IMR-90 (cell line): ENCODE data around the gene SLC34A3. TPM values are rescaled to one million over a fixed set of nuclear protein-coding genes. Genes with fewer than 3 reads are reported as not detected.

Experiments used
- ATAC-seq: fragments of 200-7000 bp; cut with Tn5 transposase; 2 replicates; pipeline ENCODE4 v1.9.1; 2020; ENCODE audit warnings: low read depth, mild to moderate bottlenecking, moderate library complexity
- BruUV-seq: library from RNA; stranded (reverse); fragments of 400-500 nt; replicated peaks from 2 replicates; lab custom pipeline; 2021; lab: Mats Ljungman, UMichigan
- CTCF ChIA-PET: fragments of 300-600 bp; formaldehyde crosslinking; extraction: SDS; loops from one replicate; lab custom pipeline; 2021; ENCODE audit warnings: antibody characterized with exemption; lab: Yijun Ruan, JAX
- POLR2A ChIA-PET: fragments of 300-600 bp; sonication (Branson Sonifier 250); formaldehyde crosslinking; loops from one replicate; lab custom pipeline; 2022; ENCODE audit warnings: antibody characterized with exemption; ENCODE audit not compliant: unreplicated experiment; lab: Charles Lee
- DNase-seq: peaks from one replicate; pipeline ENCODE4 v3.0.0; 2013
- H2AFZ ChIP-seq: replicated peaks from 2 replicates; pipeline ENCODE3; 2013; ENCODE audit warnings: low read length, mild to moderate bottlenecking; ENCODE audit not compliant: poor library complexity
- H2AK5ac ChIP-seq: 2 replicates; pipeline ENCODE4 v1.6.1; 2013; ENCODE audit warnings: low read depth, low read length, inconsistent platforms
- H2AK9ac ChIP-seq: replicated peaks from 2 replicates; pipeline ENCODE3; 2013; ENCODE audit warnings: mild to moderate bottlenecking, low read depth, low read length, moderate library complexity; ENCODE audit not compliant: poor library complexity
- H2BK120ac ChIP-seq: 2 replicates; pipeline ENCODE4 v1.6.1; 2013; ENCODE audit warnings: low read depth, low read length, inconsistent platforms
- H2BK15ac ChIP-seq: 3 replicates; pipeline ENCODE4 v1.6.1; 2013; ENCODE audit warnings: low read depth, low read length, inconsistent platforms
- H2BK20ac ChIP-seq: 2 replicates; pipeline ENCODE4 v1.6.1; 2013; ENCODE audit warnings: low read depth, mild to moderate bottlenecking, inconsistent platforms, low read length, moderate library complexity
- H2BK5ac ChIP-seq: 2 replicates; pipeline ENCODE4 v1.6.1; 2013; ENCODE audit warnings: mild to moderate bottlenecking, low read depth, low read length, inconsistent platforms; ENCODE audit not compliant: poor library complexity, severe bottlenecking
- H3K14ac ChIP-seq: replicated peaks from 2 replicates; pipeline ENCODE4 v1.6.1; 2013; ENCODE audit warnings: low read depth, low read length, inconsistent platforms
- H3K18ac ChIP-seq: 2 replicates; pipeline ENCODE4 v1.6.1; 2013; ENCODE audit warnings: low read depth, low read length, control low read depth
- H3K23ac ChIP-seq: 2 replicates; pipeline ENCODE4 v1.6.1; 2013; ENCODE audit warnings: low read depth, low read length, inconsistent platforms
- H3K27ac ChIP-seq: 2 replicates; pipeline ENCODE4 v1.5.1; 2013; ENCODE audit warnings: mild to moderate bottlenecking, control low read depth, low read length; ENCODE audit not compliant: insufficient read depth
- H3K27me3 ChIP-seq: 2 replicates; pipeline ENCODE4 v1.6.1; 2013; ENCODE audit warnings: low read length; ENCODE audit not compliant: control insufficient read depth, insufficient read depth
- H3K36me3 ChIP-seq: 2 replicates; pipeline ENCODE4 v1.6.1; 2013; ENCODE audit warnings: low read length, mixed read lengths; ENCODE audit not compliant: control insufficient read depth, insufficient read depth
- H3K4ac ChIP-seq: 2 replicates; pipeline ENCODE4 v1.6.1; 2013; ENCODE audit warnings: low read depth, low read length, inconsistent platforms
- H3K4me1 ChIP-seq: 2 replicates; pipeline ENCODE4 v1.6.1; 2013; ENCODE audit warnings: low read length, mixed read lengths; ENCODE audit not compliant: control insufficient read depth, insufficient read depth
- H3K4me2 ChIP-seq: 2 replicates; pipeline ENCODE4 v1.6.1; 2013; ENCODE audit warnings: low read depth, mild to moderate bottlenecking, control low read depth, low read length, moderate library complexity
- H3K4me3 ChIP-seq: 2 replicates; pipeline ENCODE4 v1.5.1; 2013; ENCODE audit warnings: low read depth, mild to moderate bottlenecking, control low read depth, low read length, moderate library complexity; ENCODE audit not compliant: insufficient read depth
- H3K56ac ChIP-seq: 2 replicates; pipeline ENCODE4 v1.6.1; 2013; ENCODE audit warnings: low read length, inconsistent platforms; ENCODE audit not compliant: insufficient read depth; ENCODE audit errors: extremely low read depth
- H3K79me1 ChIP-seq, 2 experiments: 2 replicates each; pipeline ENCODE4 v1.6.1; 2013; ENCODE audit warnings: low read length in 2 of 2, inconsistent platforms in 1 of 2, low read depth in 1 of 2
- H3K9ac ChIP-seq: 2 replicates; pipeline ENCODE4 v1.6.1; 2013; ENCODE audit warnings: low read depth, low read length, control low read depth
- H3K9me1 ChIP-seq: 2 replicates; pipeline ENCODE4 v1.6.1; 2013; ENCODE audit warnings: low read length, inconsistent platforms; ENCODE audit not compliant: insufficient read depth
- H3K9me3 ChIP-seq: 2 replicates; pipeline ENCODE4 v1.6.1; 2013; ENCODE audit warnings: low read length; ENCODE audit not compliant: control insufficient read depth, insufficient read depth
- H4K20me1 ChIP-seq: 2 replicates; pipeline ENCODE4 v1.6.1; 2013; ENCODE audit warnings: low read length, inconsistent platforms; ENCODE audit not compliant: insufficient read depth
- H4K5ac ChIP-seq: 2 replicates; pipeline ENCODE4 v1.6.1; 2013; ENCODE audit warnings: mild to moderate bottlenecking, low read depth, low read length, control low read depth
- H4K8ac ChIP-seq, 2 experiments: 2 replicates each; pipeline ENCODE4 v1.6.1; 2013; ENCODE audit warnings: low read depth in 2 of 2, low read length in 2 of 2, control low read depth in 1 of 2, inconsistent platforms in 1 of 2
- H4K91ac ChIP-seq: 2 replicates; pipeline ENCODE4 v1.6.1; 2013; ENCODE audit warnings: low read depth, low read length, inconsistent platforms; ENCODE audit not compliant: insufficient read depth
- RAD21 ChIP-seq: IDR thresholded peaks from 2 replicates; pipeline ENCODE4 v1.6.1; 2012; ENCODE audit warnings: low read length, improper control_type of control experiment
- RCOR1 ChIP-seq: IDR thresholded peaks from 2 replicates; pipeline ENCODE4 v1.6.1; 2012; ENCODE audit warnings: mild to moderate bottlenecking, low read length, improper control_type of control experiment; ENCODE audit not compliant: insufficient replicate concordance
- WGBS, 2 experiments: methylation state at CpG; one replicate each; pipeline versions ENCODE4 v1.1.5 to v1.1.7; 2013; ENCODE audit warnings: missing lambda C conversion rate in 2 of 2; ENCODE audit not compliant: insufficient read length in 1 of 2; ENCODE audit errors: extremely low coverage in 2 of 2; 5-methylcytosine and 5-hydroxymethylcytosine counted together
- dilution Hi-C: fragments of 300-500 bp; cut with HindIII; formaldehyde crosslinking; loops from one replicate; pipeline ENCODE4 v1.14.3; 2018; ENCODE audit warnings: low sequenced_read_pairs; ENCODE audit not compliant: unreplicated experiment
- in situ Hi-C: fragments of 300-500 bp; cut with MboI; formaldehyde crosslinking; loops from 3 replicates; pipeline ENCODE4 v1.14.3; 2019; ENCODE audit warnings: low sequenced_read_pairs, inconsistent platforms, mixed read lengths
- intact Hi-C: fragments of 100-400 bp; cut with micrococcal nuclease; formaldehyde crosslinking; loops from 2 replicates; pipeline ENCODE4 v1.10.0; 2022
- polyA plus RNA-seq, 3 experiments: library from polyadenylated mRNA; depleted of rRNA; stranded (reverse); fragments of >200 nt; gene quantifications; 2 replicates each; pipeline ENCODE4 v1.2.3, GENCODE V29; 2012; ENCODE audit warnings: low replicate concordance in 1 of 3
- total RNA-seq: library from RNA; depleted of rRNA; stranded (reverse); fragments of >200 nt; gene quantifications from 2 replicates; pipeline ENCODE4 v1.2.3, GENCODE V29; 2012

The SLC34A3 gene
- total and polyA plus RNA-seq, 2 of the 4 experiments (the other 2 are of a cell fraction), result not detected

- no peak for TF ChIP-seq RAD21
These were observed 38.6 kb downstream of the SLC34A3 start (continued) for GRCh38 chr9:137269231-137269772.

- WGBS, 2 experiments, result 93% methylated on average over 25 of the region's 32 CpGs; no CpG with 5 or more reads in 1 of the 2 experiments
- CTCF ChIA-PET, result no interaction called here
- POLR2A ChIA-PET, result no interaction called here
- H2AFZ ChIP-seq, result no peak overlapping the region
- H3K27me3 ChIP-seq, result no peaks in the 10 kb centered on the region
- H3K18ac ChIP-seq, result no peak overlapping the region
- no peak overlapping the region for H2BK15ac ChIP-seq
- H2BK5ac ChIP-seq, result no peak overlapping the region
- no peak overlapping the region for H3K9ac ChIP-seq
- peaks cover 14% of the 10 kb centered on the region for H3K9me1 ChIP-seq
- H3K9me3 ChIP-seq, result no peaks in the 10 kb centered on the region
- no peak overlapping the region for H3K14ac ChIP-seq
- dilution Hi-C loops, result no loop called here
- in situ Hi-C loops, result no loop called here
- no peak overlapping the region for H2BK20ac ChIP-seq
- H3K4ac ChIP-seq, result no peak overlapping the region
- ATAC-seq, result no peak
- DNase-seq, result no peak
- H4K5ac ChIP-seq, result no peak overlapping the region
- TF ChIP-seq RCOR1, result no peak
- H3K4me3 ChIP-seq, result no peak overlapping the region
- no peak overlapping the region for H3K23ac ChIP-seq
- no peak overlapping the region for H2AK9ac ChIP-seq
- no peak overlapping the region for H2BK120ac ChIP-seq
- no peak overlapping the region for H3K27ac ChIP-seq
- no peak overlapping the region for H3K4me2 ChIP-seq
- peaks cover 12% of the 10 kb centered on the region for H3K4me1 ChIP-seq
- no peak overlapping the region; the same call in 1 of the 2 replicates for H2AK5ac ChIP-seq
- no peak overlapping the region for H3K56ac ChIP-seq
- peaks cover 48% of the 10 kb centered on the region for H3K36me3 ChIP-seq
- H4K20me1 ChIP-seq, result peaks cover 29% of the 10 kb centered on the region
- intact Hi-C loops, result no loop called here
- no peak overlapping the region for H4K8ac ChIP-seq
- peaks cover 13 to 69% of the 10 kb centered on the region in 2 experiments for H3K79me1 ChIP-seq
- no TSS peak for BruUV-seq
- H4K91ac ChIP-seq, result no peak overlapping the region
These were observed 40.4 kb downstream of the SLC34A3 start for GRCh38 chr9:137270929-137271695.
